HL-60 (cell line): ENCODE data around the gene OXTR.

Experiments used
- DNase-seq, 2 experiments: peaks; one replicate each; pipeline ENCODE4 v3.0.0-alpha.2; 2010 to 2020; ENCODE audit warnings: low read depth in 1 of 2, low spot score in 1 of 2
- H3K27ac ChIP-seq: fragments of 250-450 bp; sonication (Bioruptor Pico); replicated peaks from 2 replicates; pipeline ENCODE4 v1.5.1; 2020; ENCODE audit warnings: mild to moderate bottlenecking, moderate library complexity
- H3K27me3 ChIP-seq: fragments of 250-450 bp; sonication (Bioruptor Pico); 2 replicates; pipeline ENCODE4 v1.5.1; 2021; ENCODE audit warnings: mild to moderate bottlenecking, moderate library complexity; ENCODE audit not compliant: insufficient read depth, poor library complexity, severe bottlenecking
- H3K4me3 ChIP-seq: replicated peaks from 2 replicates; pipeline ENCODE4 v1.5.1; 2011; ENCODE audit warnings: mild to moderate bottlenecking, control low read depth, low read length; ENCODE audit not compliant: insufficient read depth
- CTCF ChIP-seq: IDR thresholded peaks from one replicate; pipeline ENCODE4 v1.5.1; 2011; ENCODE audit warnings: low read length, control low read depth, inconsistent platforms; ENCODE audit not compliant: insufficient read depth
- GABPA ChIP-seq: IDR thresholded peaks from 2 replicates; pipeline ENCODE4 v1.6.1; 2012; ENCODE audit warnings: low read depth
- POLR2AphosphoS5 ChIP-seq: IDR thresholded peaks from 2 replicates; pipeline ENCODE4 v1.6.1; 2012; ENCODE audit warnings: low read depth
- REST ChIP-seq: IDR thresholded peaks from 2 replicates; pipeline ENCODE4 v1.6.1; 2012; ENCODE audit warnings: low read depth; ENCODE audit not compliant: insufficient replicate concordance
- SPI1 ChIP-seq: IDR thresholded peaks from 2 replicates; pipeline ENCODE4 v1.6.1; 2012; ENCODE audit warnings: low read depth, mild to moderate bottlenecking, borderline replicate concordance

OXTR gene

GRCh38 chr3:8790529-8790928 lies 21.1 kb upstream of the OXTR start:
- no peak for TF ChIP-seq SPI1
- no peak for TF ChIP-seq GABPA
- no peak for TF ChIP-seq POLR2AphosphoS5
- no peak for TF ChIP-seq REST
- TF ChIP-seq CTCF: no peak
- H3K4me3 ChIP-seq: no peak overlapping the region
- no peak for DNase-seq
- H3K27ac ChIP-seq: no peak overlapping the region
- no peaks in the 10 kb centered on the region for H3K27me3 ChIP-seq

GRCh38 chr3:8784676-8785435 lies 15.4 kb upstream of the OXTR start:
- DNase-seq: no peak
- Histone ChIP-seq H3K27me3 (peaks cover 3% of the 10 kb centered on the region), H3K27ac (no peak overlapping the region), H3K4me3 (no peak overlapping the region)
- TF ChIP-seq GABPA (no peak), CTCF (no peak), SPI1 (no peak), POLR2AphosphoS5 (no peak), REST (no peak)

- no peak for DNase-seq
- Histone ChIP-seq H3K27me3 (peaks cover 3% of the 10 kb centered on the region), H3K4me3 (no peak overlapping the region), H3K27ac (no peak overlapping the region)
- TF ChIP-seq REST: no peak
- TF ChIP-seq CTCF: no peak
- no peak for TF ChIP-seq GABPA
- no peak for TF ChIP-seq POLR2AphosphoS5
- TF ChIP-seq SPI1: no peak
These were observed 10.9 kb upstream of the OXTR start for GRCh38 chr3:8780279-8780678.
